NB4 (cell line): Measurements from ENCODE around the gene LYPD6B.

ENCODE experiments used
- CTCF ChIP-seq: IDR thresholded peaks from one replicate; pipeline ENCODE4 v1.5.1; 2012; ENCODE audit warnings: low read depth, low read length
- POLR2A ChIP-seq: IDR thresholded peaks from 2 replicates; pipeline ENCODE4 v1.6.1; 2011; ENCODE audit warnings: mild to moderate bottlenecking; ENCODE audit not compliant: insufficient read length; ENCODE audit errors: extremely low read depth

GRCh38 chr2:149075853-149076252 is 37.4 kb downstream of the LYPD6B start:
- TF ChIP-seq POLR2A (no peak), CTCF (no peak)
